Stimulated activated CD4-positive, alpha-beta T cell treated with anti-CD3 and anti-CD28 coated beads, Interleukin-15, amount 100 ng/mL, for 48 hours (primary cell): Measurements from ENCODE around the gene TMEM132E.
"Not testable (repeated sequence)": the region's sequence is repeated elsewhere in the genome, so short reads cannot be mapped to it uniquely, and the experiment has no call there.

Source experiments
- DNase-seq, 2 donors: peaks; one replicate each; pipeline ENCODE4 v3.0.0-alpha.2; 2020; ENCODE audit warnings: low read depth in 2 of 2

Gene TMEM132E, protein sequence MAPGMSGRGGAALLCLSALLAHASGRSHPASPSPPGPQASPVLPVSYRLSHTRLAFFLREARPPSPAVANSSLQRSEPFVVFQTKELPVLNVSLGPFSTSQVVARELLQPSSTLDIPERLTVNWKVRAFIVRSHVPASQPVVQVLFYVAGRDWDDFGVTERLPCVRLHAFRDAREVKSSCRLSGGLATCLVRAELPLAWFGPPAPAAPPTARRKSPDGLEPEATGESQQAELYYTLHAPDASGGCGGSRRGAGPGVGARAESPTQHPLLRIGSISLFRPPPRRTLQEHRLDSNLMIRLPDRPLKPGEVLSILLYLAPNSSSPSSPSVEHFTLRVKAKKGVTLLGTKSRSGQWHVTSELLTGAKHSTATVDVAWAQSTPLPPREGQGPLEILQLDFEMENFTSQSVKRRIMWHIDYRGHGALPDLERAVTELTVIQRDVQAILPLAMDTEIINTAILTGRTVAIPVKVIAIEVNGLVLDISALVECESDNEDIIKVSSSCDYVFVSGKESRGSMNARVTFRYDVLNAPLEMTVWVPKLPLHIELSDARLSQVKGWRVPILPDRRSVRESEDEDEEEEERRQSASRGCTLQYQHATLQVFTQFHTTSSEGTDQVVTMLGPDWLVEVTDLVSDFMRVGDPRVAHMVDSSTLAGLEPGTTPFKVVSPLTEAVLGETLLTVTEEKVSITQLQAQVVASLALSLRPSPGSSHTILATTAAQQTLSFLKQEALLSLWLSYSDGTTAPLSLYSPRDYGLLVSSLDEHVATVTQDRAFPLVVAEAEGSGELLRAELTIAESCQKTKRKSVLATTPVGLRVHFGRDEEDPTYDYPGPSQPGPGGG (N-terminal part only)

DNA sequence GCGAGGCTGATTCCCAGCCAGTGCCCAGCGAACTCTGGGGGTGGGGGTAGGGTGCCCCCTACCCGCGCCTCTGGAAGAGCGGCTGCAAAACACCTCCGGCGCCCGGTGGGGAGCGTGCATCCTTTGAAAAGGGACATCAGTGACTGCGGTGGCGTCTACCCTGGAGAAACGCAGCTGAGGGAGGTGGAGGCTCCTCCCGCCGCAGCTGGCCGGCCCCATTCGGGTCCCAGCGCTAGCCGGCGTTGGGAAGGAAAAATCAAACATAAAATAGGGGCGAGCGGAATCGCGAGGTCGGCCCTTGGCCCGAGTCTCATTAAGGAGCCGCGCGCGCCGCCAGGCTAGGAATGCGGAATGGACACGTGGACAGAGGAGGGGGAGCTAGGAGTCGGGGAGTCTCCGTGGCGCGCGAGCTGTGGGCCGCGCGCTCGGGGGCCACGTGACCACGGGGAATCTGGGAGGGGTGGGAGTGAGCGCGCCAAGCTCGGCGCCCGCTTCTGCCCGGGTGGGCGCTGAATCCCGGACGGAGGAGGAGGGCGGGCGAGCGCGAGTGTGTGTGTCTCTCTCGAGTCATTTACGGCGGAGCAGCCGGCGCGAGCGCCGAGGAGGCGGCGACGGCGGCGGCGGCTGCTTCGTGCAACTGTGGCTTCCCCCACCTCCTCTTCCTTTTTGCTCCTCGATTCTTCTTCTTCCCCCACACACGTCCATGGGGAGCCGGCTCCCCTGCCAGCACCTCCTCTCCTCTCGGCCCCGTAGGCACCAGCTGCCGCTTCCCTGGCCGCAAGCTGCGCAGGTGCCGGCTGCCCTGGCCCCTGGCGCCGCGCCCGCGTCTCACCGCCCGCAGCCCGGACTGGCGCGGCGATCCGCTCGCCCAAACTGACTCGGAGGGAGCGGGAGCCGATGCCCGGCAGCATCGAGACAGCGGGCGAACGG is at the start of gene TMEM132E:
TMEM132E (plus strand) TSS at position 566 of the 930 bp plus-strand sequence. CDS start 1,495 bp downstream, outside the sequence.
- DNase-seq: no peak

DNA sequence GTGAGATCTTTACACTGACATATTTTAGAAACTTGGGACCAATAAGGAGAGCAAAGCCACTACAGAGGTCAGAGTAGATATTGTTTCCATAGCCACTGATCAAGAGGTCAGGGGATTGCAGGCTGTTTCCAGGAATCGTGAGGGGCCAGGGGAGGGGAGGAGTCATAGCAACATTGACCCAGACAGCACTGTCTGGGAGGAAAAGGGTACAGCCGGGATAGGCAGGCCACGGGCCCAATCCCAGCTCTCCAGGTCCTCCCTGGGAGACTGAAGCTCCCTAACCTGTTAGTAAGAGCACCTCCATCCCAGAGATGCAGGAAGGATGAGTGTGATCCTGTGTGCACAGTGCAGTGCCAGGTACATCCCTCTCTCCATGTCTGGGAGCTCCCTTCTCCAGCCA is 48.5 kb upstream of the TMEM132E start:
- no peak for DNase-seq

DNA sequence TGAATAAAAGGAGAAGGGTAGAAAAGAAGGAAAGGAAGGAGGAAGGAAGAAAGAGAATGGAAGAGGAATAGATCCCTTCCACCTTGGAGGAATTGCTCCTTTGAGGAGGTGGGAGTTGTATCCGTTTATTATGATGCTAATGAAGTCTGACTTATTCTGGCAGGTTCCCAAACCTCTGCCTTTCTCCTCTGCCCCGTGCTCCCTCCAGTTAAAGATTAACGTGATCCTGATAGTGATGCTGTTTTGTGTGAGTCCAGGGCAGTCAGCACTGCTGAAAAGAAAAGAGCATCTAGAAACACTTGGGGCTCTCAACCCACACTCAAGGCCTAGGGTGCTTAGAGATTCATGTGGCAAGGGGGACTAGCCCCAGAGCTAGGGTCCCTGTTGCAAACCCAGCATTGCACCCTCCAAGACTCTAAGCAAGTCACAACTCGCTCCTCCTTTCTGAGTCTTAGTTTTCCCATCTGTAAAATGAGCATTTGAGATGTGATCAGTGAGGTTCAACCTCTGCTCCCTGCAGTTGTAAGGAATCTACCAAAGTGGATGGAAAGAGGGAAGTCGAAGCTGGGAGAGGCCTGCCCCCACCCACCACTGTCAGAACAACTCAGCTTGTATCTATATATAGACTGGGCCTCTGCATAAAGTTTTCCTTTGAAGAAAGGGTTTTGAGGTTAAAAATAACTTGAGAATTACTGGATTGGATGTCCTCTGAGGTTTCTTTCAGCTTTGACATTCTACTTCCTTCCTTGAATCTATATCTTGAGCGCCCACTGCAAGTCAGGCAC is 46.9 kb upstream of the TMEM132E start:
- DNase-seq: no peak

DNA sequence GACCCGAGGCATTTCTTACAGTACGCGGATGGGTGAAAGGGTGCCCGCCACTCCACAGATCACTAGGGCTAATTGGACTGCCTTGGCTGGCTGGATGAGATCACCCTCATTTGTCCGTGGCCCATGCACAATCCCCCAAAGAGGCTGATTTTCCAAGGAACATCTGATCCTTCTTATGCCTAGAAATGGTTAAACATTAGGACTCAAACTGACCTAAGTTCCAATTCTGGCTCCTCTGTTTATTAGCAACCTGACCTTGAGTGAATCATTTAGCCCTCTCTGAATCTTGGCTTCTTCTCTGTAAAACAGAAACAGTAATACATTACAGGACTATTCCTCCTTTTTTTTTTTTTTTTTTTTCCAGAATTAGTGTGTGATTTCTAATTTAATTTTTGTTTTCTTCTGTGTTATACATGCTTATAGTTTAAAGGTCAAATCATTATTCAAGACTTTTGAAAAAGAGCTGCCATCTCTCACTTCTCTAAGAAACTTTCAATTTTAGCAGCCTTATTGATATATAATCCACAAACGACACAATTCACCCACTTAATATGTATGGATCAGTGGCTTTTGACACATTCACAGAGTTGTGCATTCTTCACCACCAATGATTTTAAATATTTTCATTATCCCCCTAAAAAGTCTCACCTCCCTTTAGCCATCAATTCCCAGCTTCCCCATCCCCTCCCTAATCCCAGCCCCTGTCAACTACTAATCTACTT is 45.4 kb upstream of the TMEM132E start:
- no peak for DNase-seq

DNA sequence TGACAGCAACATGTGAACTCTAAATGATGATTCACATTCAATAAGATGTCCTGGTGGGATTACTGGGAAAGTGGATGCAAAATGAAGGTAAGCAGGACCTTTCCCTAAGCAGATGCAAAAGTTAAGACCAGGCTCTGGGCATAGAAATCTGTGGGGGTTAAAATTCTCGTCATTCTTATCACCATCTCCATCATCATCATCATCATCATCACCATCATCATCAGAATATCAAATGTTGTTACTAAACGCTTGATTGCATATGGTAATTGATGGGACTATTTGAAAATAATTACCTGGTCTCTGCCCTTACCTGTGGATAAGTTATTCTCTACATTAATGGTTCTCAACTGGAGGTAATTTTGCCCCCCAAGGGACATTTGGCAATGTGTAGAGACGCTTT is 41.9 kb upstream of the TMEM132E start:
- no peak for DNase-seq

DNA sequence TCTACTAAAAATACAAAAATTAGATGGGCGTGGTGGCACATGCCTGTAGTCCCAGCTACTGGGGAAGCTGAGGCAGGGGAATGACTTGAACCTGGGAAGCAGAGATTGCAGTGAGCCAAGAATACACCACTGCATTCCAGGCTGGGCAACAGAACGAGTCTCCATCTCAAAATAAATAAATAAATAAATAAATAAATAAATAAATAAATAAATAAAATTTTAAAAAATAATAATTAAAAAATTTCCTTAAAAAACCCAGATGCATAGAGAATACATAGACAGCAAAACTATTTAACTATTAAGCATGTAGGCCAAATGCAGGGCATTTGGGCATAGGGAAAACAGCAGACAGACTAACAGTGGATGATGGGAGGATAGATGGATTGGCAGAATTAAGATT is 40.8 kb upstream of the TMEM132E start:
- DNase-seq: not testable (repeated sequence)

DNA sequence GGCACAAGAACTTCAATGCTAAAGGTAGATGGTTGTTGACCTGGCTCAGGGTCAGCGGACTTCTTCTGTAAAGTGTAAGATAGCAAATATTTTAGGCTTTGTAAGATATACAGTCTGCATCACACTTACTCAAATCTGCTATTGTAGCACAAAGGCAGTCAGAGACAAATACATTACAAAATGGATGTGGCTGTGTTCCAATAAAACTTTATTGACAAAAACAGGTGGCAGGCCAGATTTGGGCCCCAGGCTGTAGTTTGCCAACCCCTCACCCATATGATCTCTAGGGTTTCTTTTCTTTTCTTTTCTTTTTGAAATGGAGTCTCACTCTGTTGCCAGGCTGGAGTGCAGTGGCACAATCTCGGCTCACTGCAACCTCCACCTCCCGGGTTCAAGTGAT is 39.5 kb upstream of the TMEM132E start:
- DNase-seq: no peak

DNA sequence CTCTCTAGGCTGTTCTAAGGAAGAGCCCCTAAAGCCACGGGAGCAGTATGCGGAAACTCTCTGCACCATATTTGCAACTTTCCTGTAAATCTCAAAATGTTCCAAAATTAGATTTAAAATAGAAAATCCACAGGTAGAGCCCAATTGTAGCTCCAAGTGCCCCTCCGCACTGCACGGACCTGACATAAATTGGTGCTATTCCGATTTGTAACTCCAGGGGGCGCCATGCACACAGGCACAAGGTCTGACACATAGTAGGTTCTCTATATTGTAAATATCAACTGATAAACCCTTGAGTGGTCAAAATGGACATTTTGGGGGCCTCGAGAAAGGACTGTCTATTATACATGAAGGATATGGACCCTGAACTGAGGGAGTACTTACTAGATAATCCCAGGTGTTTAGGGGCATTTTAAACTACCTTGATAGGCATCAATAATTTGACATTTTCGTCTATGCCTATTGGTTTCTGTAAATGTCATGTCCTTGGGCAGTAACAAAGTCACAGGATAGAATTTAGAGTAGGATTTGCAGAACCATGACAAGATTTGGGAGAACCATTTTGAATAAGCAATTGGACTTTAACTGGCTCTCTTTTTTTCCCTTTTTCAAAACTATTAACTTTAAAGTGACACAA is 36.6 kb upstream of the TMEM132E start:
- DNase-seq: peak; percentile 10 to 30

DNA sequence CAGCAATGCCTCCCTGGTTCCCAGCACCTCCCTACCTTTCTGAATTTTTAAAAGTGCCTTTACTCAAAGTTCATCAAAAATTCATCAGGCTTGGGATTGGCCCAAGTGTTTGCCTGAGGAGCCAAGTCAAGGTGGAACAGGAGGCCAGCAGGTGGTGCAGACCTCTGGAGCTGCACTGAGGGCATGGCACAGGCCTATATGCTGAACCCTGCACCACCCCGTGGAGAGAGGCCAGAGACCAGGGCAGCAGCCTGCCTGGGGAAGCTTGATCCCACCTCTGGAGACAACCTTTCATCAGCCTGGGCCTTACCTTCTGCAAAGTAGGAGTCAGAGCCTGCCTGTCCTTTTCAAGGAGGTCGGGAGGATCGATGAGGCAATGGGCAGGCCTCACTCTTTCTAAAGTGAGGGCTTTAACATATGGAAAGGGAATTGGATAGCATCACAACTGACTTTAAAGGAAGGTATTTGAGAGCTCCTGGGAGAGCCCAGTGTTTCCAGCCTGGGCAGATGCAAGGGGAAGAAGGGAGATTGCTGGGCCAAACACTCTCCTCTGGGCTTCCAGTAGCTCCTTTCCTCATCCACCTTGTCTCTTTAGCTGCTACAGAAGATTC is 31.8 kb upstream of the TMEM132E start:
- DNase-seq: no peak

DNA sequence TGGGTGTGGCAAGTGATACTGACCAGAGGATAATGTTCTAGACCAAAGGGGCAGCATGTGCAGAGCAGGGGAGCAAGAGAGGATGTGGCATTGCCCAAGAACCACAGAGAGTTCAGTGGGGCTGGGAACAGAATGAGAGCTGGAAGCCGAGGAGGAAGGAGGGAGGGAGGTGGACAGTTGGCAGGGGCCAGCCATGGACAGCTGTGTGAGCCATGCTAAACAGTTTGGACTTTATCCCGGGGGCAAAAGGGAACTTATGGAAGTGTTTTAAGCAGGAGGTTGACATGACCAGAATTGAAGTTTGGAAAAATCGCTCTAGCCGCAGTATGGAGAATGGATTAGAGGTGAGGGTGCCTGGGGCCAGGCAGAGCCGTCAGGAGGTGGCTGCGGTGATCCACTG is 29.4 kb upstream of the TMEM132E start:
- DNase-seq: no peak

DNA sequence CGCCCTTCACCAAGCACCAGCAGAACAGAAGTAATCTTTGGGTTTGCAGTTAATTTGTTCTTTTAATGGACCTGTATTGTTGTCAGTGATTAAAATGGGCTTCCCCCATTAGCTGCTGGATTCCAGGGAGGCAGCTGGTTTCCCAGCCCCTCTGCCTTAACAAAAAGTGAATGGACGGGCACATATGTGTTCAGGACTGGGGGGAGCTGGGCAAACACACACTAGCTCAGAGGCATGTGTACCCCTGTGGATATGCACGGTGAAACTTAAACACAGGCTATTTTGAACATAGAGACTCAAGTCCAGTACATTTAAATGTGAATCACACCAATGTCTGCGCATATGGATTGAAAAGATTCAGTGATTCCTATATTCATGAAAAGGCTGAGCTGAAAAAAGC is 25.5 kb upstream of the TMEM132E start:
- DNase-seq: no peak

DNA sequence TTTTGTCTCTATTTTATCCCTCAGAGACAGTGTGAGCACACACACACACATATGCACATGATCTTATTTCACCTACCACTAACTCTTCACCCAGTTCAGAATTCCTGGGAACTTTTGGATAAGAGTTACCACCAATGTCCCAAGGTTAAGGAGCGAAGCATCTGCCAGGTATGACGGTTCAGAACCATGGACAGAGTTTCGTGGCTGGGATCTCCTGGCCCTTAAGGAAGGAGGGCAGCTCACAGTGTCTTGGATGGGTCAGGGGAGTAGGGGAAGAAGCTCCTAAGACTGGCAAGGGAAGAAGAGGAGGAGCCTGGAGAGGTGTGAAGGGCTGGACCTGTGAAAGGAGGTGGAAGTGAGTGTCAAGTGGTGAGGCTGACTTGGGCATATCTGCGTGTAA is 23.0 kb upstream of the TMEM132E start:
- DNase-seq: no peak

DNA sequence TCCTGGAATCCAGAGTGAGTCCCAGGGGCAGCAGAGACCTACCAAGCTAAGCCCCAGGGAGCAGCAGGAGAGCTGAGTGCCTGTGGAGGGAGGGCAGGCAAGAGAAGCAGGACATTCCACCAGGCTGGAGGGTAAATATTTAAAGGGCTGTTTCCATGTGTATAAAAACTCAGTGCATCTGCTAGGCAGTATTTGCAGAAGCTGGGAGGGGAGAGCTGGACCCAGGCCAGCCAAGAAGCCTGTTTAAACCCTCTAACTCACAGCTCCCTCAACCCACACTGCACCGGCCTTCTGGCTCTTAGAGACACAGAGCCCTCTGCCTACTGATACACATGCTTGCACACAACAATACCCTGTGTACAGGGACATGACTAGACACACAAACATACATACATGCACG is 22.5 kb upstream of the TMEM132E start:
- DNase-seq: no peak

DNA sequence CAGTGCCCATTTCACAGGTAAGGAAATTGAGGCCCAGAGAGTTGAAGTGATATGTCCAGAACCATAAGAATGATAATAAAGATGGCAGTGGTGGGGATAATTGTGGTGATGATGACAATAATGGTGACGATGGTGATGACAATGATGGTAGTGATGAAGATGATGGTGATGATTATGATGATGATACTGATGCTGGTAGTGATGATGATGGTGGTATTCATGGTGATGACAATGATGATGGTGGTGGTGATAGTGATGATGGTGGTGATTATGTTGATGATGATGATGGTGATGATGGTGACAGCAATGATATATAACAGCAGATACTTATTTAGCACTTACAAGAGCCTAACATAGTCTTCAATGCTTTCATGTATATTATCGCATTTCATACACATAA is 18.1 kb upstream of the TMEM132E start:
- no peak for DNase-seq

DNA sequence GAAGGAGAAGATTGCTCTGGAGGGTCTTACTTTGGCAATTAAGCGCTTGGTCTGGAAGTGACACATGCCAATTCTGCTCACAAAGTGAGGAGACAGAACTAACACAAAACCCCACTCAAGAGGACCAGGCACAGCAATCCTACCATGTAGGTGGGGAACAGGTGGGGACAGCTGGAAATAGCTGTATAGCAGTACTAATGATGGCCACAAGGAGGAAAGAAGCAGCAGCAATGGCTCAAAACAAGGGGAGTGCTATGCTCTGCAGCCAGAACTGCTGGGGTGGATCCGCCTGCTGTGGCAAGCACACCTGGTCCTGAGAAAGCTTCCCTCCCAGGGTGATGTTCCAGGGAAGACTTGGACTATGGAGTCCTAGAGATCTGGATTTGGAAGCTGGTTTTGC is 17.0 kb upstream of the TMEM132E start:
- DNase-seq: no peak

DNA sequence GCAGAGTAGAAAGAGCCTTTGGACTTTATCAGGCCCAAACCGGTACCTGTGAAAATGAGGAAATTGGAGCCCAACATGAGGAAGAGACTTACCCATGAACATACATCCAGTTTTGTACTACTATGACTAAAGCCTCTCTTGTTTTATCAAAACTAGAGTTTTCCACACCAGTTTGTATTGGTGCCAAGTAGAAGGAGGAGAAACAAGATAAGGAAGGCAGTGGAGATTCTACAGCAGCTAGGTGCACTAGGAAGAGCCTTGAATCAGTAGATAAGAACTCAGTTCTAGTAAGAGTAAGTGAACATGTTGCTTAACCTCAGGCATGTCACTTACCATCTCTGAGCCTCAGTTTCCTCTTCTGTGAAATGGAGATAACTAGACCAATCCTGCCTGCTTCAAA is 13.7 kb upstream of the TMEM132E start:
- no peak for DNase-seq

DNA sequence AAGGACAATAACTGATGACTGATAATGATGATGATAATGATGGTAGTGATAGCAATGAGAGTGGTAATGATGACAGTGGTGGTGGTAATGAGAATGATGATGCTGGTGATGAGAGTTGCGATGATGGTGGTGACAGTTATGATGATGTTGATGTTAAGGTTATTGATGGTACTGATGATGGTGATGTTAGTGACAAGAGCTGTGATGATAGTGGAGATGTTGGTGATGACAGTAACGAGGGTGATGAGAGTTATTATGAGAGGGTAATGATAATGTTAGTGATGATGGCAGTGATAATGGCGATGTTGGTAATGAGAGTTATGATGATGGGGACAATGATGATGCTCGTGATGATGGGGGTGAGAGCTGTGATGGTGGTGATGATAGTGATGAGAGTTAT is 13.2 kb upstream of the TMEM132E start:
- no peak for DNase-seq

DNA sequence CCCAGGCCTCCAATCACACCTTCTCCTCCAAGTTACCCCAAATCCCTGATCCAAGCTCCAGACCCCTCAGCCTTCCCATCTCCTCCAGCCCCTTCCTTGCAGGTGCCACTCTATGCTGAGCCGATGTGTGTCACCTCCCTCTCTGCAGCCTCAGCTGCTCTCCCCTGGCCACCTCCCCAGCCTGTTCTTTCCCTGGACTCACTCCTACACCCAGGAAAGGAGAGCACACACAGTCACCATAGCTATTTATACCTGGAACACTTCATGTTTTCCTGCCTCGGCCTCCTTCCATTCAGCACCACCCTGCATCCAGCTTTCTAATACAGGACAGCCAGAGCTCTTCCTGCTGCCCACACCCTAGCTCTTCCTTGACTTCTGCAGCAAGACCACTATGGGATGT is 12.5 kb upstream of the TMEM132E start:
- DNase-seq: no peak

DNA sequence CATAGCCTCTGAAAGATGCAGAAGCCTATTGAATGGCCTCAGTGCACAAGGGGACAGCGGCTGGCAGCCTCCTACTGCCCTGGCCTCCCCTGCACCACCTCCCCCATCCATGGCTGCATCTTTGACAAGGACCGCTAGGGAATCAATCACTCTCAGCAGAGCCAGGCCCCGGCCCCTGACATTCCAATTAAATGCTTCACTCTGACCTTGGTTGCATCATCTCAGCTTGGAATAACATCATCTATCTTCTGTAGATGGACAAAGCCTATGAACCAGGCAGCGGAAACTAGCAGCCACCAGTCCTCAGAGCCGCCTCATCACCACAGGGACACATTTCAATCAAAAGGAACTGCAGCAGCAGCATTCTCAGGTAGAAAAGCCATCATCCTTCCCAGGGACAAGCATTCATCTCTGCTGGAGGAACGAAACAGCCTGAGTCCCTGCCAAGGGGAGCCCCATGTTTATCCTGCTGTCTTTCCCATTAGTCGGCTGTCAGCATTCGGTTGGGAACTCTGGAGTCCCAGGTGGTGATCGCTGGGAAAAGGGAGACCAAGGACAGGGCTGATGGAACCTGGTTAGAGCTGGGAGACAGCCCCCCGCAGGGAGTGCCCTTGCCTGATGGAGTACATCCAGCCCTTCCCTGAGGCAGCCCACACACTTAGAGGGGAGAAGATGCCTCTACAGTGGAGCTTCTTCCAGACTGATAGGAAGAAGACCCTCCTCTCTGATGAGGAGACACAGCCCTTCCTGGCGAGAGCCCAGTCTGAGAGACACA is 11.5 kb upstream of the TMEM132E start:
- DNase-seq: no peak
